ENCODE data around the gene PFDN1.

Gene PFDN1

GRCh38 chr5:140259500-140259899 lies 43.4 kb downstream of the PFDN1 start:
- in situ Hi-C loops (cut with MboI; ENCODE audit: low pct_unique_long_range_greater_than_20kb, low sequenced_read_pairs, unreplicated experiment) = no loop called here
- TF ChIP-seq CTCF (IDR thresholded peaks at IDR 0.05; ENCODE audit: extremely low read depth, insufficient read depth, missing control alignments) = no peak
- no peak for DNase-seq (ENCODE audit: low spot score)

GRCh38 chr5:140258873-140259272 lies 44.0 kb downstream of the PFDN1 start:
- no peak for DNase-seq (ENCODE audit: low spot score)
- in situ Hi-C loops (cut with MboI; ENCODE audit: low pct_unique_long_range_greater_than_20kb, low sequenced_read_pairs, unreplicated experiment) = no loop called here
- no peak for TF ChIP-seq CTCF (IDR thresholded peaks at IDR 0.05; ENCODE audit: extremely low read depth, insufficient read depth, missing control alignments)

- in situ Hi-C loops (cut with MboI; ENCODE audit: low pct_unique_long_range_greater_than_20kb, low sequenced_read_pairs, unreplicated experiment) = no loop called here
These were observed 44.9 kb downstream of the PFDN1 start for GRCh38 chr5:140258016-140258415.

GRCh38 chr5:140256726-140257125 lies 46.2 kb downstream of the PFDN1 start:
- TF ChIP-seq CTCF (IDR thresholded peaks at IDR 0.05; ENCODE audit: extremely low read depth, insufficient read depth, missing control alignments) = no peak
- in situ Hi-C loops (cut with MboI; ENCODE audit: low pct_unique_long_range_greater_than_20kb, low sequenced_read_pairs, unreplicated experiment) = no loop called here
- no peak for DNase-seq (ENCODE audit: low spot score)

More at GRCh38 chr5:140258016-140258415, 44.9 kb downstream of the PFDN1 start:
- TF ChIP-seq CTCF (IDR thresholded peaks at IDR 0.05; ENCODE audit: extremely low read depth, insufficient read depth, missing control alignments) = no peak
- no peak for DNase-seq (ENCODE audit: low spot score)

GRCh38 chr5:140255460-140256157 lies 47.3 kb downstream of the PFDN1 start:
- TF ChIP-seq CTCF (IDR thresholded peaks at IDR 0.05; ENCODE audit: extremely low read depth, insufficient read depth, missing control alignments) = no peak
- in situ Hi-C loops (cut with MboI; ENCODE audit: low pct_unique_long_range_greater_than_20kb, low sequenced_read_pairs, unreplicated experiment) = no loop called here
- no peak for DNase-seq (ENCODE audit: low spot score)

GRCh38 chr5:140253985-140254384 lies 48.9 kb downstream of the PFDN1 start:
- DNase-seq (ENCODE audit: low spot score) = no peak
- TF ChIP-seq CTCF (IDR thresholded peaks at IDR 0.05; ENCODE audit: extremely low read depth, insufficient read depth, missing control alignments) = no peak
- in situ Hi-C loops (cut with MboI; ENCODE audit: low pct_unique_long_range_greater_than_20kb, low sequenced_read_pairs, unreplicated experiment) = no loop called here

Data from GM13977 (cell line).